Breast epithelium (tissue), 4 donors: ENCODE measurements around the gene RNLS. TPM values are rescaled to one million over a fixed set of nuclear protein-coding genes. Genes with fewer than 3 reads are reported as not detected.

Experiments
- DNase-seq, 2 donors: peaks; one replicate each; pipeline ENCODE4 v3.0.0-alpha.2; 2019; ENCODE audit warnings: low spot score in 2 of 2
- H3K27ac ChIP-seq, 2 donors: fragments of 200-600 bp; sonication (generic) in 1 of 2; one replicate each; pipeline ENCODE4 v1.5.1; 2016 to 2019; ENCODE audit warnings: mild to moderate bottlenecking in 1 of 2
- H3K27me3 ChIP-seq, 2 donors: fragments of 200-600 bp; sonication (generic) in 1 of 2; one replicate each; pipeline versions ENCODE4 v1.5.1 to v1.6.0; 2017 to 2019; ENCODE audit warnings: control low read depth in 1 of 2, mild to moderate bottlenecking in 1 of 2
- H3K36me3 ChIP-seq: fragments of 200-600 bp; one replicate; pipeline ENCODE4 v1.5.1; 2019
- H3K4me1 ChIP-seq, 2 donors: fragments of 200-600 bp; sonication (generic); one replicate each; pipeline ENCODE4 v1.5.1; 2016 to 2019; ENCODE audit warnings: control low read depth in 1 of 2
- H3K4me3 ChIP-seq, 3 donors: fragments of 200-600 bp; sonication (generic); 1 replicate in 2 of 3; 2 replicates in 1 of 3; pipeline ENCODE4 v1.5.1; 2016 to 2019; ENCODE audit warnings: mild to moderate bottlenecking in 3 of 3, moderate library complexity in 2 of 3
- H3K9me3 ChIP-seq, 2 donors: fragments of 200-600 bp; sonication (generic) in 1 of 2; one replicate each; pipeline ENCODE4 v1.5.1; 2016 to 2019; ENCODE audit warnings: control low read depth in 1 of 2
- CTCF ChIP-seq, 3 donors: fragments of 450-650 bp; IDR thresholded peaks; one replicate each; pipeline ENCODE4 v1.5.1; 2016 to 2017; ENCODE audit warnings: antibody characterized with exemption in 3 of 3, mild to moderate bottlenecking in 3 of 3, moderate library complexity in 3 of 3
- POLR2A ChIP-seq: fragments of 450-650 bp; IDR thresholded peaks from one replicate; pipeline ENCODE4 v1.6.1; 2016; ENCODE audit warnings: antibody characterized with exemption, mild to moderate bottlenecking, moderate library complexity
- POLR2AphosphoS5 ChIP-seq, 3 donors: sonication (generic); formaldehyde crosslinking; IDR thresholded peaks; one replicate each; pipeline ENCODE4 v1.6.1; 2017; ENCODE audit warnings: antibody characterized with exemption in 3 of 3
- intact Hi-C: fragments of 100-400 bp; cut with DNase I; formaldehyde crosslinking; loops from one replicate; pipeline ENCODE4 v1.15.1; 2023; ENCODE audit warnings: low total_unique reads
- total RNA-seq, 3 donors: library from RNA; depleted of rRNA; stranded (reverse); fragments of >200 nt; gene quantifications; one replicate each; pipeline ENCODE4 v1.1.0, GENCODE V29; 2016

Gene RNLS
- total RNA-seq, 3 donors from 2014 or later, result 27.9 to 32.1 (median 29.1) TPM

- Histone ChIP-seq H3K9me3 (no peaks in the 10 kb centered on the region), H3K4me3 (no peak overlapping the region), H3K27ac (no peak overlapping the region), H3K27me3 (no peaks in the 10 kb centered on the region), H3K36me3 (no peaks in the 10 kb centered on the region), H3K4me1 (no peaks in the 10 kb centered on the region)
- intact Hi-C loops, result no loop called here
- no peak for DNase-seq
- TF ChIP-seq POLR2A (no peak), POLR2AphosphoS5 (IDR thresholded peaks at IDR 0.05) (no peak), CTCF (IDR thresholded peaks at IDR 0.05) (no peak)
These were observed 18.0 kb downstream of the RNLS start for GRCh38 chr10:88565072-88565471.

- no peaks in the 10 kb centered on the region for H3K27me3 ChIP-seq
- TF ChIP-seq POLR2A, result no peak
- TF ChIP-seq CTCF (IDR thresholded peaks at IDR 0.05), result no peak
- no peak for TF ChIP-seq POLR2AphosphoS5 (IDR thresholded peaks at IDR 0.05)
- intact Hi-C loops, result no loop called here
These were observed 21.0 kb downstream of the RNLS start for GRCh38 chr10:88562152-88562551.

GRCh38 chr10:88557658-88558057, 25.5 kb downstream of the RNLS start:
- intact Hi-C loops, result loop anchor here (10.0 kb wide), 1 partner anchor 1583 kb away; no protein-coding TSS in a partner anchor
- Histone ChIP-seq H3K36me3 (no peaks in the 10 kb centered on the region), H3K4me3 (no peak overlapping the region), H3K9me3 (no peaks in the 10 kb centered on the region), H3K27ac (no peak overlapping the region), H3K27me3 (no peaks in the 10 kb centered on the region), H3K4me1 (no peaks in the 10 kb centered on the region)
- no peak for TF ChIP-seq POLR2AphosphoS5 (IDR thresholded peaks at IDR 0.05)
- TF ChIP-seq POLR2A, result no peak
- no peak for TF ChIP-seq CTCF (IDR thresholded peaks at IDR 0.05)
- no peak for DNase-seq

More at GRCh38 chr10:88562152-88562551, 21.0 kb downstream of the RNLS start:
- Histone ChIP-seq H3K9me3 (no peaks in the 10 kb centered on the region), H3K4me1 (no peaks in the 10 kb centered on the region), H3K36me3 (no peaks in the 10 kb centered on the region), H3K4me3 (no peak overlapping the region), H3K27ac (no peak overlapping the region)
- no peak for DNase-seq

- H3K9me3 ChIP-seq, result no peaks in the 10 kb centered on the region
- intact Hi-C loops, result loop anchor here (10.0 kb wide), 1 partner anchor 1582 kb away; no protein-coding TSS in a partner anchor
These were observed 25.9 kb downstream of the RNLS start for GRCh38 chr10:88557256-88557655.

More at GRCh38 chr10:88557256-88557655, 25.9 kb downstream of the RNLS start:
- no peak for TF ChIP-seq POLR2A
- TF ChIP-seq POLR2AphosphoS5 (IDR thresholded peaks at IDR 0.05), result no peak
- TF ChIP-seq CTCF (IDR thresholded peaks at IDR 0.05), result no peak
- Histone ChIP-seq H3K36me3 (no peaks in the 10 kb centered on the region), H3K4me1 (no peaks in the 10 kb centered on the region), H3K4me3 (no peak overlapping the region), H3K27me3 (no peaks in the 10 kb centered on the region), H3K27ac (no peak overlapping the region)
- DNase-seq, result no peak
